ENCODE measurements around the gene MTRFR.

Gene MTRFR

GRCh38 chr12:123273166-123273565 lies 39.9 kb downstream of the MTRFR start:
- Histone ChIP-seq H3K4me3 (replicated peaks; ENCODE audit: insufficient read depth, low read length) (no peak overlapping the region), H3K27me3 (ENCODE audit: insufficient read depth, poor library complexity, severe bottlenecking) (no peaks in the 10 kb centered on the region), H3K27ac (replicated peaks) (no peak overlapping the region)
- TF ChIP-seq POLR2AphosphoS5 (IDR thresholded peaks at IDR 0.05; ENCODE audit: low read depth) (no peak), SPI1 (IDR thresholded peaks at IDR 0.05; ENCODE audit: borderline replicate concordance, low read depth) (no peak), GABPA (IDR thresholded peaks at IDR 0.05; ENCODE audit: low read depth) (no peak), CTCF (IDR thresholded peaks at IDR 0.05; ENCODE audit: insufficient read depth, low read length) (no peak)
- TF ChIP-seq, protein P1, sequence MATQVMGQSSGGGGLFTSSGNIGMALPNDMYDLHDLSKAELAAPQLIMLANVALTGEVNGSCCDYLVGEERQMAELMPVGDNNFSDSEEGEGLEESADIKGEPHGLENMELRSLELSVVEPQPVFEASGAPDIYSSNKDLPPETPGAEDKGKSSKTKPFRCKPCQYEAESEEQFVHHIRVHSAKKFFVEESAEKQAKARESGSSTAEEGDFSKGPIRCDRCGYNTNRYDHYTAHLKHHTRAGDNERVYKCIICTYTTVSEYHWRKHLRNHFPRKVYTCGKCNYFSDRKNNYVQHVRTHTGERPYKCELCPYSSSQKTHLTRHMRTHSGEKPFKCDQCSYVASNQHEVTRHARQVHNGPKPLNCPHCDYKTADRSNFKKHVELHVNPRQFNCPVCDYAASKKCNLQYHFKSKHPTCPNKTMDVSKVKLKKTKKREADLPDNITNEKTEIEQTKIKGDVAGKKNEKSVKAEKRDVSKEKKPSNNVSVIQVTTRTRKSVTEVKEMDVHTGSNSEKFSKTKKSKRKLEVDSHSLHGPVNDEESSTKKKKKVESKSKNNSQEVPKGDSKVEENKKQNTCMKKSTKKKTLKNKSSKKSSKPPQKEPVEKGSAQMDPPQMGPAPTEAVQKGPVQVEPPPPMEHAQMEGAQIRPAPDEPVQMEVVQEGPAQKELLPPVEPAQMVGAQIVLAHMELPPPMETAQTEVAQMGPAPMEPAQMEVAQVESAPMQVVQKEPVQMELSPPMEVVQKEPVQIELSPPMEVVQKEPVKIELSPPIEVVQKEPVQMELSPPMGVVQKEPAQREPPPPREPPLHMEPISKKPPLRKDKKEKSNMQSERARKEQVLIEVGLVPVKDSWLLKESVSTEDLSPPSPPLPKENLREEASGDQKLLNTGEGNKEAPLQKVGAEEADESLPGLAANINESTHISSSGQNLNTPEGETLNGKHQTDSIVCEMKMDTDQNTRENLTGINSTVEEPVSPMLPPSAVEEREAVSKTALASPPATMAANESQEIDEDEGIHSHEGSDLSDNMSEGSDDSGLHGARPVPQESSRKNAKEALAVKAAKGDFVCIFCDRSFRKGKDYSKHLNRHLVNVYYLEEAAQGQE (IDR thresholded peaks at IDR 0.05; ENCODE audit: insufficient replicate concordance, low read depth): no peak
- DNase-seq (ENCODE audit: low read depth in 1 of 2, low spot score in 1 of 2): no peak

DNA sequence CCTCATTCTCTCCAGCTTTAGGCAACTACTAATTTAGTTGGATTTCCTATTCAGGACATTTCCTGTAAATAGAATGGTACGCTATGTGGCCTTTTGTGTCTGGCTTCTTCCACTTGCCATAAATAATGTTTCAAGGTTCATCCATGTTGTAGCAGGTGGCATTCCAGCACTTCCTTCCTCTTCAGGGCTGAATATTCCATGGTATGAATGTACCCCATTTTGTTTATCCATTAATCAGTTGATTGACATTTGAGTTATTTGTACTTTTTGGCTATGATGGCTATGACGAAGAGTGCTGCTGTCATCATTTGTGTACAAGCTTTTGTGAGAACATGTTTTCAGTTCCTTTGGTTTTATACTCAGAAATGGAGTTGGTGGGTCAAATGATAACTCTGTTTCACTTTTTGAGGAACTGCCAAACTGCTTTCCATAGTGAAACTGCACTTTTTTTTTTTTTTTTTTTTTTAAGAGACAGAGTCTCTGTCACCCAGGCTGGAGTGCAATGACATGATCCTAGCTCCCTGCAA lies 44.9 kb downstream of the MTRFR start:
- peak; percentile 89 for TF ChIP-seq SPI1 (IDR thresholded peaks at IDR 0.05; ENCODE audit: borderline replicate concordance, low read depth)
- no peak for TF ChIP-seq CTCF (IDR thresholded peaks at IDR 0.05; ENCODE audit: insufficient read depth, low read length)
- DNase-seq (ENCODE audit: low read depth in 1 of 2, low spot score in 1 of 2): no peak
- no peak overlapping the region for H3K4me3 ChIP-seq (replicated peaks; ENCODE audit: insufficient read depth, low read length)
- H3K27me3 ChIP-seq (ENCODE audit: insufficient read depth, poor library complexity, severe bottlenecking): no peaks in the 10 kb centered on the region
- peak overlapping the region; percentile 62 for H3K27ac ChIP-seq (replicated peaks)

GRCh38 chr12:123280971-123281370 lies 47.7 kb downstream of the MTRFR start:
- no peak overlapping the region for H3K27ac ChIP-seq (replicated peaks)
- TF ChIP-seq CTCF (IDR thresholded peaks at IDR 0.05; ENCODE audit: insufficient read depth, low read length): no peak
- TF ChIP-seq, protein P1 (IDR thresholded peaks at IDR 0.05; ENCODE audit: insufficient replicate concordance, low read depth): no peak
- TF ChIP-seq POLR2AphosphoS5 (IDR thresholded peaks at IDR 0.05; ENCODE audit: low read depth): no peak
- TF ChIP-seq SPI1 (IDR thresholded peaks at IDR 0.05; ENCODE audit: borderline replicate concordance, low read depth): no peak
- no peak for TF ChIP-seq GABPA (IDR thresholded peaks at IDR 0.05; ENCODE audit: low read depth)
- no peaks in the 10 kb centered on the region for H3K27me3 ChIP-seq (ENCODE audit: insufficient read depth, poor library complexity, severe bottlenecking)
- no peak for DNase-seq (ENCODE audit: low read depth in 1 of 2, low spot score in 1 of 2)
- H3K4me3 ChIP-seq (replicated peaks; ENCODE audit: insufficient read depth, low read length): no peak overlapping the region

- no peak overlapping the region for H3K27ac ChIP-seq (replicated peaks)
- TF ChIP-seq, protein P1 (IDR thresholded peaks at IDR 0.05; ENCODE audit: insufficient replicate concordance, low read depth): no peak
- TF ChIP-seq SPI1 (IDR thresholded peaks at IDR 0.05; ENCODE audit: borderline replicate concordance, low read depth) (no peak), POLR2AphosphoS5 (IDR thresholded peaks at IDR 0.05; ENCODE audit: low read depth) (no peak)
- no peaks in the 10 kb centered on the region for H3K27me3 ChIP-seq (ENCODE audit: insufficient read depth, poor library complexity, severe bottlenecking)
- no peak for DNase-seq (ENCODE audit: low read depth in 1 of 2, low spot score in 1 of 2)
- H3K4me3 ChIP-seq (replicated peaks; ENCODE audit: insufficient read depth, low read length): no peak overlapping the region
Measured at GRCh38 chr12:123282111-123282510, 48.9 kb downstream of the MTRFR start.
